NOMO-1 treated with dmso at 0.1 percent for 144 hours (cell line): Measurements from ENCODE around the gene LPP.

Experiments used
- DNase-seq: peaks from one replicate; lab custom pipeline; 2025; ENCODE audit not compliant: unreplicated experiment; lab: John Stamatoyannopoulos, UW

The LPP gene

GRCh38 chr3:188761964-188762363, 608.0 kb downstream of the LPP start:
- DNase-seq: no peak

DNA sequence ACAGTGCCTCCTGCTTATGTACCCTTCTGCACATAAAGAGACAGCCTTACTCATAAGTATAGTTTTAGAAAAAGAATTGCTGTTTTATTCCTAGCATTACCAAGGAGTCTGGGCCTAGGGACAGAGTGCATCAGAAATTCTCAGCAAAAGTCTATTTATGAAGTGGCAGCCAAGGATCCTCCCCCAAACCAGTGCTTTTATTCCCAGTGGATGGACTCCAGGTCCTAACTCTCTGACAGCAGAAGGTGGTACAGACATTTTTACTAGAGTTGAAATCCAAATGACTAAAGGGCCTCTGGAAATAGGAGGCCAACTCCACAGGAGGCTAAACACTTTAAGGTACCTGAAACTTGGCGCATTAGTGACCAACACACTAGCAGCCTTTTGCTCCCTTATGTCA, 610.7 kb downstream of the LPP start:
- DNase-seq: no peak

GRCh38 chr3:188769831-188770230, 615.9 kb downstream of the LPP start:
- DNase-seq: no peak

GRCh38 chr3:188772886-188773285, 618.9 kb downstream of the LPP start:
- no peak for DNase-seq

DNA sequence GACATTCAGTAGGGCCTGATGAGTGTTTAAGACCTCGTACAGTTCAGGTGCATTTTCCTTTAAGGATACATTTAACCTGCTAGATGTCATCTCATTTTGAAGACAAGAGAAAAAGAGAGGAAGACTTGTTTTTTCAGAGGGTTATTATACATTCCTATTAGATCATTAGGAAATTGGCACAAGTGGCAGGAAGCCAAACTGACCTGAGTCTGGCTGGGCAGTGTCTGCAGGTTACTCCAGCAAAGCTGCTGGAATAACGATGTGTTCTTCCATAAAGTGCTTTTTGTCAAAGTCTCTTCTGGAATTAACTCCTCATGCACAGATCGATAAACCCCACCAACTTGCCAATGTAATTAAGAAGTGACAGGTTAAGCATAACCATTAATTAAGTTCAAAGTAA, 621.5 kb downstream of the LPP start:
- DNase-seq: no peak

DNA sequence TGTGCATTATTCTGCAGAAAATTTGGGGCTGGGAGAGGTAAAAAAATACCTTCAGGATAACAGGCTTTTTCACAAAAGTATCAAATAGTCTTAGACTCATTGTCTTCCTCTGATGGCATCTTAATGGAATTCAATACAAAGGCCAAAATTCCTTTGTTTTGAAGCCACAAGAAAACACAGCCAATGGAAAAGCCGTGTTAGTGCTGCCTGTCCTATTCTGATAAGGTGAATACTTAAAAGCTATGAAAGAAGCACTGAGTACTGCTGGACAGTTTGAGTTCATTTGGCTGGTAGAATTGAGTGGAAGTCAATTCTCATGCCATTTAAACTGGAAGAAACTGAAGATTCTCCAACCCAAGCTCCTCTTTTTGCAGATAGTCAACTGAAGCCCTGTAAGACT, 622.5 kb downstream of the LPP start:
- DNase-seq: no peak

DNA sequence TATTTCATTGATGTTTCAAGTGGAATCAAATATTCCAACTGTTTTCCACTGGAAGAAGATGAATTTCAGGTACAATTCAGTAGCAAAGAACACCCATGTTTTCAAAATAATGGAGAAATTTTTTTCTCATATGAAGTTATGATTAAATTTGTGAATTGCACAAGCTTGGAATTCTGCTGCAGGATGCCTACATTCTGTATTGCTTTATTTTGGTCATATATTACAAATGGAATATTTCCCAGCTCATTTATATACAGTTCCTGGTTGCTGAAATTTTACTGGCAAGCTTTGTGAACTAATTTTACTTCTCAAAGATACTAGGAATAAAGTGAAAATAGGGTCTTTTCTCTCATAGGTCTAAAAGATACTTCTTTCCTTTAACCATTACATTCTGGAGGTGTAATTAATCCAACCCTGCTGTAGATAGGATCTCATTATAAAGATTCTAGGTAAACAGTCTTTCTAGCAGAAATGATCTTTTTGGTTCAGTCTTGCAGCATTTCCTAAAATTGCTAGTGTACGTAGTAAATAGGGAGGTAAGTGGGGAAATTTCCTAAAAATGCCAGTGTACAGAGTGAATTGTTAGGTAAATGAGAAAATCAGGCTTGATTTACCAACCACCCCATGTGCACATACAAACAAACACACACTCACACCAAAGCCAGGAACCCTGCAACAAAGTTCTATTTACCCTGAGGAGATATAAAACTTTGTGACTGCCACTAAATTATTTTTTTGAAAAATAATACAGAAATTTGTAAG, 624.3 kb downstream of the LPP start:
- no peak for DNase-seq

GRCh38 chr3:188779281-188779980, 625.5 kb downstream of the LPP start:
- DNase-seq: no peak

DNA sequence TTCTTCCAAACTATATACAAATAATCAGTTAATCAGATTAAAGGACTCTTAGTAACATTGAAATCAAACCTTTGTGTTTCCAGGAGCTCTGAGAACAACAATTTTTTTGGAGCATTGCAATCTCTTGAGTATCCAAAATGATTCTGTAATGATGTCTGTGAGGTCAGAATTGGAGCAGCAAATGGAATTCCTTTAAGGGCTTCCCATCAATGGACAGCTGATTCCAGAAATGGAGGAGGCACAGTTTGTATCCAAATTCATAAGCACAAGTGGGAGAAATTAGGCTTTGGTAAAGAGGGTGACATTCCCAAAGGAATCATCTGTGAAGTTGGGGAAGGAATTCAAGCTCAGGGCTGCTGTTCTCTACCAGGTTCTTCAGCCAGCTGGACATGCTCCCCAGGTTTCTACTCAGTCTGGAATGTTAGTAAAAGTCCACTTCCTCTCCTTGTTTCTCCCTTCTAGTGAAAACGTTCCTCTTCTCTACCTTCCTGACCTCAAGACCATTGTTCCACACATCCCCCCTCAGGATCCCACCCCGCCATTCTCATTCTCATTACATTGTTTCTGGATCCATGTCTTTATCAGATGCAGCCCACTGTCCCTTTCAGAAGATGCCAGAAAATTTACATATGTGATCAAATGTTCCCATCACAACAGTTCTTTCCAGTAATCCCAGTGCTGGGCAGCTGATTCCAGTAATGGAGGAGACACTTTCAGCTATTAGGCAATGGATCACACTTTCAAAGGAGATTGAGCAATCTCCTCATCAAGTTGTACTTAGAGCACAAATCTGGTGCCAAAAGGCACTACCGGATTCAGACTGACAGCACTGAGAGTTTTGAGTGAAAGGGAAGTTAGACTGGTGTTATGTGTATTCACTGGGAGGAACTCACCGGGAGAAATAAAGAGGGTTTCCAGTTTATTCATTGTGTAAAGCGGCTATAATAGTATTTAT, 626.5 kb downstream of the LPP start:
- peak; percentile 87 for DNase-seq

GRCh38 chr3:188782613-188783124, 628.7 kb downstream of the LPP start:
- no peak for DNase-seq

GRCh38 chr3:188786424-188786823, 632.5 kb downstream of the LPP start:
- no peak for DNase-seq

DNA sequence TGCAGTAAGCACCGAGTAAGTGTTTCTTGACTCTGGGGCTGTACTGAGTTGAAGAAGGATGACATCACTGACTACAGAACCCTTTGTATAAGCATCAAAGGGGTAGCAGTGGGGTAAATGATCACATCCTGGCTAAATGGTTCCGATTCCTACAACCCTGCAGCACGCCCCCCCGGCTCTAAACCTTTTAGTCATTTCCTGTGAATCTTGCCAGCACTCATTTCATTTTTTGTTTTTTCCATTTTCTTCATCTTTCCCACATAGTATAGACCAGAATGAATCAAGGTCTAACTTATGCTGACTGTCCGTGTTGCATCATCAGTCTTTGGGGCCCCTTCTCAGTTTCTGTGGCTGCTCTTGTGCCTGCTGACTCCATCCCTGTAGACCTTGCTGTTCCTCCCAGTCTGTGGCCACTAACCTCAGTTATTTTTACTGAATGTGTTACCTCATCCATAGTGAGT, 634.7 kb downstream of the LPP start:
- DNase-seq: peak; percentile 93

DNA sequence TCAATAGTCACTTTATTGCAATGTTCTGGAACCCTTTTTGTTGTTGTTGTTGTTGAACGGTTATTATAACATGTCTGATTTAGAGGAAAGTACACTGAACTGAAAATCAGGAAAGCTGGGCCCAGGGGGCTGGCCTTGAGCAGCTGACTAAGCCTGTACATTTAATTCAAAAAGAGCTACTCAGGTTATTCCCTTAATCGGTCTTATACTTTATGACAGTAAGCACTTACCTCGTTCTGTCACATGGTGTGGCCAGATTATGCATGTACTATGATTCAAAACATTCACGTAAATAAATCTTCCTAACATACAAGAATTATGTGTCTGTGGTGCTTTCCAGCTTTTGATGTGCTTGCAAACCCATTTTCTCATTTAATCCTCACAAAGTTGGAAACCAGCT, 635.3 kb downstream of the LPP start:
- no peak for DNase-seq

- DNase-seq: no peak
Observed at GRCh38 chr3:188791311-188791710, 637.4 kb downstream of the LPP start.

GRCh38 chr3:188792793-188793192, 638.8 kb downstream of the LPP start:
- no peak for DNase-seq

GRCh38 chr3:188796122-188796631, 642.2 kb downstream of the LPP start:
- peak; percentile 95 for DNase-seq

- DNase-seq: no peak
Observed at GRCh38 chr3:188797045-188797444, 643.1 kb downstream of the LPP start.

DNA sequence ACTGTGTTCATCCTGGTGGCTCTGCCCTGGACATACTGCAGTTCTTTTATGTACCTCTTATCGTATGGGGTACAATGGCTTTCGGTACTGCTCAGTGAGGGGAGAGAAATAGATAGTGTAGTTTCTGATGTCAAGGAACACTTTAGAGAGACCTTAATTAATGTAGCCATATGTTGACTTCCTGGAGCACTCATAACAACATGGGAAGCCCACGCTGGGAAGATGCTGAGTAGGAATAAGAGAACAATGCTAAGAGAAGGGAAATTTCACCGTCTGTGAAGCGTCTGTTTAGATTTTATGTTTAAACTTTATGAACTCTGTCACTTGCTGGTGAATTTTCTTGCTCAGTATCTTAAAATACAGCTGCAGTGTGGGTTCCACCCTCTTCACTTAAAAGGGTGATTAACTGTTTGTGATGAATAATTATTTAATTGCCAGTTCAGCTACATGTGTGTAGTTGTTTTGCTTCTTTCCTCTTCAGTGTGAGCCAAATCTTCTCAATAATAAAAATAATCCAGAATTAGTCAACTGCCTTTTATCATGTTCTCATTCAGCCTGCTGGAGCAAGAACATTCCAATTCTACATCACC, 644.7 kb downstream of the LPP start:
- DNase-seq: no peak

GRCh38 chr3:188801393-188801792, 647.4 kb downstream of the LPP start:
- no peak for DNase-seq

DNA sequence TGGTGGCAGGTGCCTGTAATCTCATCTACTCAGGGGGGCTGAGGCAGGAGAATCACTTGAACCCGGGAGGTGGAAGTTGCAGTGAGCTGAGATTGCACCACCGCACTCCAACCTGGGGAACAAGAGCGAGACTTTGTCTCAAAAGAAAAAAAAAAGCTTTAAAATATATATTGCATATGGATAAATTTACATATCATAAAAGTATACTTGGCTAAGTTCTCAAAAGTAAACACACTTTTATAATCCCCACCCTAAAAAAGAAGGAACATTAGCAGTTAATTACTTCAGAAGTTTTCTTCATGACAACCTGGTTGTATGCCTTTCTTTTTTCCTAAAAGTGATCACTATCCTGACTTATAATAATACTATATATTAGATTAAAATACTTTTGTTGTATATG, 648.7 kb downstream of the LPP start:
- no peak for DNase-seq

GRCh38 chr3:188807006-188807405, 653.0 kb downstream of the LPP start:
- DNase-seq: no peak
